Skeletal muscle satellite cell (primary cell): ENCODE results near the gene LRGUK.
"Not testable (repeated sequence)": the region's sequence is repeated elsewhere in the genome, so short reads cannot be mapped to it uniquely, and the experiment has no call there.

Source experiments
- H3K27me3 ChIP-seq: 2 replicates; pipeline ENCODE4 v1.7.0; 2013; ENCODE audit warnings: low read length; ENCODE audit not compliant: control insufficient read depth, insufficient read depth
- H3K36me3 ChIP-seq: 2 replicates; pipeline ENCODE4 v1.7.0; 2013; ENCODE audit warnings: mild to moderate bottlenecking, control low read depth, low read length; ENCODE audit not compliant: insufficient read depth
- H3K4me1 ChIP-seq: 2 replicates; pipeline ENCODE4 v1.7.0; 2013; ENCODE audit warnings: low read length; ENCODE audit not compliant: control insufficient read depth, insufficient read depth
- H3K4me2 ChIP-seq: 2 replicates; pipeline ENCODE4 v1.7.0; 2013; ENCODE audit warnings: mild to moderate bottlenecking, low read length
- H3K4me3 ChIP-seq: 2 replicates; pipeline ENCODE4 v1.7.0; 2013; ENCODE audit warnings: low read length
- H3K9ac ChIP-seq: 2 replicates; pipeline ENCODE4 v1.7.0; 2013; ENCODE audit warnings: mild to moderate bottlenecking, low read depth, low read length, moderate library complexity
- H3K9me3 ChIP-seq: replicated peaks from 2 replicates; pipeline ENCODE4 v1.7.0; 2013; ENCODE audit warnings: mild to moderate bottlenecking, control low read depth, low read length

Gene LRGUK

DNA sequence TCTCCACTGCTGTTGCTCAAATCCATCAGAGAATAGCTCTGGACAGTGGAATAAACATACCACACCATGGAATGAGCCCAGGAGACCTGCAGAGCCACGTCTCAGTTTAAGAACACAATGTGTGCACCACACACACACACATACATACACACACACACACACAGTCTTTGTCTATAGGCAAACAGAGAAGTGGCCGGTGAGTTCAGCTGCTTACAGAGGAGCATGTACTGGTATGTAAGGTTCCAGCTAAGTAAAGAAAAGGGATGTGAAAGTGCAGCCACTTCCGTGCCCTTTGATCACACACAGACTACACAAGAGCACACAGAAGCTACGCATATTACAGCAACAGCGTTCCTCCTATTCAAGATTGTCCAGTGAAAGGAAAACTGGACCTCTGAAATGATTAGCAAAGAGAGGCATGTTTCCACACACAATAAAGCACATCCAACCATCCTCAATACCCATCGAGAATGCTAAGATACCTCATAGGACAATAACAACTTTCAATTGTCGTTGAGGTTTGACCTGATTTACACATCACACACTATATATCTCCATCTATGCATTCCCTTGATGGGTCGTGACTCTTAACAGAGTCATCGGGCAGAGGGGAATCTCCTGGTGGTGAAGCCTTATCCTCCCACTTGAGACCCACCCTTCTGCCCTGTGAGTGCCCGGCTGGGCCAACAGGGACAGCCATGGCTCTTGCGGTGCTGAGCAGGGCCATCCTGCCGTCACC, 166.0 kb downstream of the LRGUK start:
- Histone ChIP-seq H3K36me3 (peaks cover 24% of the 10 kb centered on the region), H3K4me2 (no peak overlapping the region), H3K4me1 (peaks cover 17% of the 10 kb centered on the region), H3K9ac (no peak overlapping the region), H3K9me3 (no peaks in the 10 kb centered on the region), H3K4me3 (no peak overlapping the region), H3K27me3 (no peaks in the 10 kb centered on the region)

DNA sequence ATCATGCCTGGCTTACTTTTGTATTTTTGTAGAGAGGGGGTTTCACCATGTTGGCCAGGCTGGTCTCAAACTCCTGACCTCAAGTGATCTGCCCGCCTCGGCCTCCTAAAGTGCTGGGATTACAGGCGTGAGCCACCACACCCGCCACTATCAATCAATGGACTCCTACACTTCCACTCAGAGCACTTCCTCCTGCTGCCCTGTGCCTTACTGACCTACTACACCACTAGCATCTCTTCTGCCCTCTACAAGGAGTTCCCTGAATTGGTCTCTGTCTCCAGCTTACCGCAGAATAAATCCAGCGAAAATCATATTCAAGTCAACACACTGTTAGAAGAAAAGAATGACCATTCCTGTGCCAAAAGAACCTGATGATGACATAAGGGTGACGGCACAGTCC, 168.8 kb downstream of the LRGUK start:
- H3K27me3 ChIP-seq, H3K4me1 ChIP-seq, H3K9me3 ChIP-seq, H3K4me3 ChIP-seq, H3K9ac ChIP-seq, H3K4me2 ChIP-seq: not testable (repeated sequence)
- H3K36me3 ChIP-seq: peaks cover 43% of the 10 kb centered on the region

DNA sequence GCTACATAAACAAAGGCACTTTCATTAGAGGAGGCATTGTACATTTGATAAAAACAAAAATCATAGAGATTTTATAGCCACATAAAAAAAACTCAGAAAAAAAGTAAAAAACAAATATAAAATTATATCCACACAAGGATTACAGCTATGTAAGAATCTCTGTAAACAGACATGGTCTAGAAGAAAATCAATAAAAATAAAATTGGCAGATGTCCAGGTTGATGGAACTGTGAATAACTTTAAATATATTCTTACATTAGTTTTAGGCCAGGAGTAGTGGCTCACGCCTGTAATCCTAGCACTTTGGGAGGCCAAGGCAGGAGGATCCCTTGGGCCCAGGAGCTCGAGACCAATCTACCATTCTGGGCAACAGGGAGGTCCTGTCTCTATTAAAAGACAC, 170.3 kb downstream of the LRGUK start:
- H3K27me3 ChIP-seq: no peaks in the 10 kb centered on the region
- no peak overlapping the region for H3K9ac ChIP-seq
- no peak overlapping the region for H3K4me3 ChIP-seq
- no peaks in the 10 kb centered on the region for H3K4me1 ChIP-seq
- peaks cover 55% of the 10 kb centered on the region for H3K36me3 ChIP-seq
- no peak overlapping the region for H3K4me2 ChIP-seq
- no peaks in the 10 kb centered on the region for H3K9me3 ChIP-seq

DNA sequence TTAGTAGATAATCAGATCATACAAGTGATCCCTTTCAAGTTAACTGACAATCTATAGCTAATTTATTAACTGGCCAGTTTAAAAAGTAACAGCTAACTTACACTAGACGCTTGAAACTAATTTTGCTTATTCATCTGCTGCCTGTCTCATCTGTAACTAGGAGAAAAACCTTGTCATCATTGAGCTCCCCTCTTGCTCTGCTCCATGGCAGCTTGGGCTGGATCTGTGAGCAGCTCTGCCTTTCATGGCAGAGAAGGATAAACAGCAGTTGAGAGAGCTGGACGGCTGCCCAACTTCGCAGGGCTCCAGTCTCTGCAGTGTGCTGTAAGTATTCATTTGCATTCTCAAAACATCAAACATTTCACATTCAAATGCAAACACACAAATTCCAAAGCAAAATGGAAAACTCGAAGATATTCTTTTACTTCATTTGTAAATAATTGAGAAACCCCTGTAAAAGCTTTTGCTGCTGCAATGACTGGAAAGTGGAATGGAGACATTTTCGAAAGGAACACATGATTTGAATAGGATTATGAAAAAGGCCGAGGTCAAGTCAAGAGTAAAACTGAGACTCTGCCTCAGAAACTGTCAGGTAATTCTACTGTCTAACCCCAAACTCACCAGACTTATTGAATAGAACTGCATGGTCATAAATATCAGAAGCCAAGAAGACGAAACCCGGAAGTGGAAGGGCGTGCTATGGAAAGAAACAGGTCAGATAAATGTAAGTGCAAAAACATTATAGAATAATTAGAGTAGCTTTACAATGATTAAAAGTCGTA, 172.0 kb downstream of the LRGUK start:
- no peak overlapping the region for H3K4me2 ChIP-seq
- no peaks in the 10 kb centered on the region for H3K9me3 ChIP-seq
- H3K4me3 ChIP-seq: no peak overlapping the region
- H3K36me3 ChIP-seq: peaks cover 61% of the 10 kb centered on the region
- H3K27me3 ChIP-seq: no peaks in the 10 kb centered on the region
- no peak overlapping the region for H3K9ac ChIP-seq
- H3K4me1 ChIP-seq: no peaks in the 10 kb centered on the region

DNA sequence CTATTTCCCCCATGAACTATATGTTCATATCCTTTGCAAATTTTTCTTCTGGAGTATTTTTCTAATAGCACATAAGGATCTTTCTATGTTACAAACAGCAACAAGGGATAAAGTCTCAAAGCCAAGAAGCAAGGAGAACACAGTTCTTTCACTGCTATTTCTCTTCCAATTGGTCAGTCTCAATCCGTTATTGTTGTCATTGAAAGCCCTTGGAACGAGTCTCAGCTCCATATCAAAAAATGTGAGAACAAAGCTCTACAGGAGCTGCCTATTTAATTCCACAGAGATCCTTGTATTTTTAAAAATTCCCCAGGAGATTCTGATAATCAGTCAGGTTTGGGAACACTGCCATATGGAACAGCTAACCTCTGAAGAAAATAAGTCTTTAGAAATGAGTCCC, 173.8 kb downstream of the LRGUK start:
- H3K9me3 ChIP-seq: no peaks in the 10 kb centered on the region
- no peaks in the 10 kb centered on the region for H3K4me1 ChIP-seq
- H3K27me3 ChIP-seq: no peaks in the 10 kb centered on the region
- no peak overlapping the region for H3K4me3 ChIP-seq
- peaks cover 57% of the 10 kb centered on the region for H3K36me3 ChIP-seq
- no peak overlapping the region for H3K9ac ChIP-seq
- no peak overlapping the region for H3K4me2 ChIP-seq

DNA sequence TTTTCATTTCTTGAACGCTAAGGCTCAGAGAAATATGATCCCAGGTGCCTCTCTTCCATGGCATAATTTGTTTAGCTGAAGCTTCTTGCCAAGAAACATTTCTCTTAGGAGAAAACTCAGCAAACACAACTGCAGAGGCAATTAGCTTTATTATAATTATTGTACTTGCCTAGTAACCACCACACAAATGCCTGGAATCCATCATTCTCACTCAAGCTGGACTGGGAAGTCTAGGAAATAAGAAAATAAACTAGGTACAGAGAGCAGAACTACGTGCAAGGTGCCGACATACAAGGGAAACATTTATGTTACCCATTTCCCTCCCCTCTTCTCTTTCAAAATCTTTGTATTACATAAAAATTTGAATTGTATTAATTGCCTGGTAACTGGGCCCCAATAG, 174.5 kb downstream of the LRGUK start:
- no peaks in the 10 kb centered on the region for H3K27me3 ChIP-seq
- H3K36me3 ChIP-seq: peaks cover 54% of the 10 kb centered on the region
- no peaks in the 10 kb centered on the region for H3K9me3 ChIP-seq
- H3K4me2 ChIP-seq: no peak overlapping the region
- no peaks in the 10 kb centered on the region for H3K4me1 ChIP-seq
- no peak overlapping the region for H3K9ac ChIP-seq
- no peak overlapping the region for H3K4me3 ChIP-seq

DNA sequence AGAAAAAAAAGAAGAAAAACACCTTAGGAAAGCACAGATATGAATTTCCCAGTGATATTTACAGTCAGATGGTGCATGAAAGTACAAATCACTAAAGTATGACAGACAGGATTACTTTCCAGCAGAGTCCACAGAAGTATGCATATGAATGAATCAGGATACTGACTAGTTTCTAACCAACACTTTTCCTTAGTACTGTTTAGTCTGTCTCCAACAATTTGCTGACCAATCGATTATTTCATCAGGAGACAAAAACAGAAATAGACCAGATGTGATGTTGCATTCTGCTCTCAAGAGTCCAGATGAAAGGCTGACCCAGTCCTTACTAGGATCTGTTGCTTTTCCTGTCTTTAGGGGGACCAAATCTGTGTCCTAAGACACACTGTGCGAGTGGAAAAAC, 175.0 kb downstream of the LRGUK start:
- Histone ChIP-seq H3K27me3 (no peaks in the 10 kb centered on the region), H3K36me3 (peaks cover 54% of the 10 kb centered on the region), H3K9ac (no peak overlapping the region), H3K4me3 (no peak overlapping the region), H3K4me1 (peaks cover 2% of the 10 kb centered on the region), H3K4me2 (no peak overlapping the region), H3K9me3 (no peaks in the 10 kb centered on the region)

DNA sequence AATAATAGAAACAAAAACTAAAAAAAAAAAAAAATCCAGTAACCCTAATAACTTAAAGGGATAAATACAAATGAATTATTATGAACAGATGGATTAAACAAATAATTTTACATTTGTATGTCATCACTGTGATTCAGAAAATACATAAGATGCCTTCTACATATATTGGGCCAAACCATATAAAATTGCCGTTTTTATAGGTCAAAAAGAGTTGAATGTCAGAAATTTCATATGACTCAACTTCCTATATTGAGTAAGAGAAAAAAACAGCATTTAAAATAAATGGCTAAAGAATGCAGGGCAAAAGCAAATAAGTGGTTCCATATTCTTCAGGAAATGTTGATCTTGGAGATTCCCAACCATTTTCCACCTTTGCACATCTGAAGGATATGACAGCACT, 180.2 kb downstream of the LRGUK start:
- no peak overlapping the region for H3K4me3 ChIP-seq
- peaks cover 14% of the 10 kb centered on the region for H3K4me1 ChIP-seq
- no peaks in the 10 kb centered on the region for H3K27me3 ChIP-seq
- peaks cover 29% of the 10 kb centered on the region for H3K36me3 ChIP-seq
- no peaks in the 10 kb centered on the region for H3K9me3 ChIP-seq
- peak overlapping the region; percentile 14 for H3K4me2 ChIP-seq
- H3K9ac ChIP-seq: no peak overlapping the region

DNA sequence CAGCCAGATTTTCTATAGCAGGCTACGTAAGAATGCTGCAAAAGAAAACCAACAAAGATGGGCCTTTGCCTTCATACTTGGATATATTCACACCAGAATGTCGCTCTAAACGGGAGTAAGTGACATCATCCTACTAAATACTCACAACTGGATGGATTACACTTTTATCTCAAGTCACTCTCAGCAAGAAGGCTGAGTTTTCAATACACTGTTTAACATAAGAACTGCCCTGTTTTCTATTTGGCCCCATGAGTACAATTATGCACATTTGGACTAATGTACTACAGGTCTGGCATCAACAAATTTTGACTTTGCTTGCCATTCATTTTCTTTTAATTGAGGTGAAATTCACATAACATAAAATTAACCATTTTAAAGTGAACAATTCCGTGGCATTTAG, 181.4 kb downstream of the LRGUK start:
- Histone ChIP-seq H3K9me3 (no peaks in the 10 kb centered on the region), H3K4me1 (peaks cover 14% of the 10 kb centered on the region), H3K36me3 (peaks cover 28% of the 10 kb centered on the region), H3K4me3 (no peak overlapping the region), H3K27me3 (no peaks in the 10 kb centered on the region), H3K4me2 (no peak overlapping the region), H3K9ac (no peak overlapping the region)

DNA sequence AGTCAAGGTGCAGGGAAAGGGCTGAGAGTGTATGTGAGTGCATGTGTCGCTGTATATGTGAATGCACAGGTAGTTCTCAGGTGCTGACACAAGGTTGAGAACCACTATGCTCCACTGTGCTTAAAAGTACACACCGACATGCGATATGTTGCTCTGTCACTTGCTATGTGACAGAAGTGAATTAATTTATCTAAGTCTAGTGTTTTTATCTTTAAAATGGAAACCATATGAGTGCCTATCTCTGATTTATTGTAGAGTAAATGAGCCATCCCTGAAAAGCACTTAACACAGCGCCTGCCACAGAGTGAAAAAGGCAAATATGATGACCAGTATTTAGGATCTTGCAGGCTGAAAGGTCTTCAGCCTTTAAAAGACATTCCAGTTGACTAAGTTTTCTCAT, 184.7 kb downstream of the LRGUK start:
- no peak overlapping the region for H3K4me3 ChIP-seq
- H3K9me3 ChIP-seq: no peaks in the 10 kb centered on the region
- no peak overlapping the region for H3K4me2 ChIP-seq
- no peak overlapping the region for H3K9ac ChIP-seq
- H3K27me3 ChIP-seq: no peaks in the 10 kb centered on the region
- H3K4me1 ChIP-seq: peaks cover 23% of the 10 kb centered on the region
- peaks cover 12% of the 10 kb centered on the region for H3K36me3 ChIP-seq

DNA sequence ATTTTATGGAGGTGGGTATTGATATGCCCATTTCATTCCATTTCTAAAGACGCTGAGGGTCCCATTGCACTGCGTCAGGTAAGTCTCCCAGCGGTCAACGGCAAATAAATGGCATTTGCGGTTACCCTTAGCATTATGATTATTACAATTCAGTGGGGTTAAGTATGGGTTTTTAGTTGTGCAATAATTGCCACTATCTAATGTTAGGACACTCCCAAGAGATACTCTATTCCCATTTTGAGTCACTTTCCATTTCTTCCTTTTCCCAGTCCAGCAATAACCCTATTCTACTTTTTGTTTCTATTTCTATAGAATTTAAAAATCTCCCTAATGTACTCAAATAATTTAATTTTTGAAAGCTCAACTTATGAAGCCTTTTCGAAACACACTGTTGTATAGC, 185.6 kb downstream of the LRGUK start:
- H3K4me2 ChIP-seq: no peak overlapping the region
- H3K9ac ChIP-seq: no peak overlapping the region
- no peak overlapping the region for H3K4me3 ChIP-seq
- peaks cover 20% of the 10 kb centered on the region for H3K4me1 ChIP-seq
- no peaks in the 10 kb centered on the region for H3K9me3 ChIP-seq
- H3K27me3 ChIP-seq: no peaks in the 10 kb centered on the region
- H3K36me3 ChIP-seq: peaks cover 11% of the 10 kb centered on the region

DNA sequence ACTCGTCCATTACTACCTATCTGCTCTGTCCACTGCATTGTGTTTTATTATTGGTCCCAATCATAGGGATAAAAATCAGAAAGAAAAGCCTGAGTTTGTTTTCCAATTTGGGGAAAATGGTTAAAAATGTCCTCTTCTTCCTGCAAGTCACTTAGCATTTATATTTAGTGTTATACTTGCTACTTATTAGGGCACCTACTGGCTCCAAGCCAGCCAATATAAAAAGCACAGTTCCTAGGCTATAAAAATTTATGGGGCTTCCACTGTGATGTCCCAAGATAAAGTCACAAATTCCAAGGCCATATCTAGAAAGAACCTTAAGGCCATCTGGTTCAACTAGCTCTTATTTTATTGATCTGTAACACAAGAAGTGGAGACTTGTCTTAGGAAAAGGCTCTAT, 186.4 kb downstream of the LRGUK start:
- Histone ChIP-seq H3K9ac (no peak overlapping the region), H3K36me3 (peaks cover 6% of the 10 kb centered on the region)

More for the DNA sequence above, 186.4 kb downstream of the LRGUK start:
- Histone ChIP-seq H3K27me3 (no peaks in the 10 kb centered on the region), H3K4me1 (peaks cover 16% of the 10 kb centered on the region), H3K4me3 (no peak overlapping the region), H3K9me3 (no peaks in the 10 kb centered on the region), H3K4me2 (no peak overlapping the region)
